GM12864 (cell line): ENCODE data around the gene SCAMP3.

Source experiments
- DNase-seq: peaks from one replicate; pipeline ENCODE4 v3.0.0-alpha.2; 2011; ENCODE audit warnings: low read depth
- H3K4me3 ChIP-seq: 2 replicates; pipeline ENCODE4 v1.5.1; 2011; ENCODE audit warnings: mild to moderate bottlenecking, low read depth, low read length, control low read depth
- TF ChIP-seq, protein P1 (sequence below): IDR thresholded peaks from 2 replicates; pipeline ENCODE4 v1.5.1; 2011; ENCODE audit warnings: low read depth, mild to moderate bottlenecking, moderate library complexity, low read length, control low read depth, inconsistent platforms; ENCODE audit errors: missing control alignments

SCAMP3 gene

GRCh38 chr1:155261852-155262673 is at the start of gene SCAMP3:
Gene SCAMP3, minus strand, starts transcription at chr1:155262360. Its CDS starts 209 bp downstream, at chr1:155262151.
- TF ChIP-seq, protein P1, sequence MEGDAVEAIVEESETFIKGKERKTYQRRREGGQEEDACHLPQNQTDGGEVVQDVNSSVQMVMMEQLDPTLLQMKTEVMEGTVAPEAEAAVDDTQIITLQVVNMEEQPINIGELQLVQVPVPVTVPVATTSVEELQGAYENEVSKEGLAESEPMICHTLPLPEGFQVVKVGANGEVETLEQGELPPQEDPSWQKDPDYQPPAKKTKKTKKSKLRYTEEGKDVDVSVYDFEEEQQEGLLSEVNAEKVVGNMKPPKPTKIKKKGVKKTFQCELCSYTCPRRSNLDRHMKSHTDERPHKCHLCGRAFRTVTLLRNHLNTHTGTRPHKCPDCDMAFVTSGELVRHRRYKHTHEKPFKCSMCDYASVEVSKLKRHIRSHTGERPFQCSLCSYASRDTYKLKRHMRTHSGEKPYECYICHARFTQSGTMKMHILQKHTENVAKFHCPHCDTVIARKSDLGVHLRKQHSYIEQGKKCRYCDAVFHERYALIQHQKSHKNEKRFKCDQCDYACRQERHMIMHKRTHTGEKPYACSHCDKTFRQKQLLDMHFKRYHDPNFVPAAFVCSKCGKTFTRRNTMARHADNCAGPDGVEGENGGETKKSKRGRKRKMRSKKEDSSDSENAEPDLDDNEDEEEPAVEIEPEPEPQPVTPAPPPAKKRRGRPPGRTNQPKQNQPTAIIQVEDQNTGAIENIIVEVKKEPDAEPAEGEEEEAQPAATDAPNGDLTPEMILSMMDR = no peak
- DNase-seq = peak; percentile 95
- H3K4me3 ChIP-seq = peak within 1 kb of the TSS; percentile 89

DNA sequence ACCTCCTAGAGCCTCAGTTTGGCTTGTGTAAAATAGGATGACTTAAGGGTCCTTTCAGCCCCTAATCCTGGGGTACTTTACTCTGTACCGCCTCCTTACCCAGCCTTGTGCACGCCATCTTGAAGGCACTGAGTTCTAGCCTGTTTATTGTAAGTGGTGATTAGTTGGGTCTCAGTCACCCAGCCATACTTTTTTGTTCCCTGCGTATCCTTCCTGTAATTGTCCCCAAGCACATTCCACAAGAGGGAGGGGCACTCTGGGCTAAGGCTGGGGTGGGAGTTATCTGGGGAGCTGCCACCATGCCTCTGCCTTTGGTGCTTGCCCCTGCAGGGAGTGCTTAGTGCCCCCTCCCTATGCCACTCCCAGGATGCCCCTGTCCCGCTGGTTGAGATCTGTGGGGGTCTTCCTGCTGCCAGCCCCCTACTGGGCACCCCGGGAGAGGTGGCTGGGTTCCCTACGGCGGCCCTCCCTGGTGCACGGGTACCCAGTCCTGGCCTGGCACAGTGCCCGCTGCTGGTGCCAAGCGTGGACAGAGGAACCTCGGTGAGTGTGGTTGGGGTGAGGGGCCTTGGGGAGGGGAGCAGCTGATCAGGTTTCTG is 47.4 kb upstream of the SCAMP3 start:
- peak overlapping the region; percentile 85 for H3K4me3 ChIP-seq
- TF ChIP-seq, protein P1 = peak; percentile 8
- DNase-seq = no peak

DNA sequence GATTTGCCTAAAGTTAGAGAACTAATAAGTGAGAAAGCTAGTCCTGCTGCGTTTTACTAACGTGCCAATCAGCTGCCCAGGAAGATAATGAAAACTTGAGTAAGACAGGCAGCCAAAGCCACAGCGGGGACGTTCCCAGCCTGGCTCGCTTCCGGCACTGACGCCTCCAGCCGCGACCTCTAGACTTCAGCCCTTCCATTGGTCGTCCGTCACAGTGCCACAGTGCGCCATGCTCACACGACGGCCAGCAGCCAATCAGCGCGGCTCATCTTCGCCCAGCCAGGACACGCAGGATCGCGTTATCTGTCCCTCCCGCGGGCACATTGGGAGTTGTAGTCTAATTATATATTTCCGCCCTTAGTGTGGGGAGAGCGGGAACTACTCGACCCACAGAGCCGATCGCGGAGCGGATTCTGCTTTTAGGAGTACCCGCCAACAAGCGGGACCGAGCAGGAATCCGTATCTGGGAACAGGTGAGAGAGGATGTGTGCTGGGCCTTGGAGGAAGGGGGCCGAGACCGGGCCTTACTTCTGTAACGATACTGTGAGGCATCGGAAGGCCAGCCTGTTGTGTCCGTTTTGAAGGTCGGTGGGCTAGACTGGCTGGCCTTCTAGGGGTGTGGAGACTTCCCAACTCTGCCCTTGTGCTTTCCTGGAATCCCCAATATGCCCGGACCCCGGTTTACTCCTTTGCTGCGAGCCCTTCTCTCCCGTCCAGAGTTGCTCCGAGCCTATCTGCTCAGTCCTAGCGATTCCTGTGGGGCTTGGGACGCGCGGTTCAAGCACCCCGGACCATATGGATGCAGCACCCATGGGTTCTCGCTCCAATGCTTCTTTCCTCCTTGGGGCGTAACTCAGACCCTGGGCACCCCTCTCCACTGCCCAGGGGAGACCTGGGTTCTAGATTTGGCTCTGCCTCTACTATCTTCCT is 46.6 kb upstream of the SCAMP3 start, which contains the start of gene FDPS:
Gene FDPS, plus strand, starts transcription at position 374 of the 930 bp plus-strand sequence. CDS start 924 bp downstream, outside the sequence.
- H3K4me3 ChIP-seq = peak within 1 kb of the TSS; percentile 85
- peak; percentile 98 for DNase-seq
- TF ChIP-seq, protein P1 = no peak

GRCh38 chr1:155307247-155307740 is 45.1 kb upstream of the SCAMP3 start:
- no peak overlapping the region for H3K4me3 ChIP-seq
- TF ChIP-seq, protein P1 = peak; percentile 48
- no peak for DNase-seq

DNA sequence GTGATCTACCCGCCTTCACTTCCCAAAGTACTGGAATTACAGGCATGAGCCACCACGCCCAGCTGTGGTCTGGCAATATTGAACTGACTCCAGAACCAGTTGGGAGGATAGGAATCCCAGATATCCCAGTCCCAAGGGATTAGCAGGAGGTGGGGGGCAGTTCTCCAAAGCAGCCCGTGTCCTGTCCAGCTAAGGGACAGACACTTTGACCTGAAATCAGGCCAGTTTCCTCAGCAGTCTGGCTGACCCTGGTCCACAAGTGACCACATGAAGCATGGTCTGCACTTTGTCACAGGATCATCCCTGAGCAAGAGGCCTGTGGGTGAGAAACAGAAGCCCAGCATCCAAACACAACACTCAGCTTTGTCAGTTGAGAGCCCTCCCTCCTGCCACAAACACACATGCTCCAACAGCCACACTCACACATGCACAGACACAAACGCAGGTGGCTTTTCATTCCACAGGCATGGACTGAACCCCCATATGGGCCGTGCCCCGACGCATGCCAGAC is 43.8 kb upstream of the SCAMP3 start:
- no peak for DNase-seq
- TF ChIP-seq, protein P1 = no peak
- H3K4me3 ChIP-seq = no peak overlapping the region

- H3K4me3 ChIP-seq = no peak overlapping the region
- DNase-seq = no peak
- TF ChIP-seq, protein P1 = no peak
These were observed 42.5 kb upstream of the SCAMP3 start for GRCh38 chr1:155304558-155305063.
